Measurements from ENCODE around the gene CACNG1.

DNA sequence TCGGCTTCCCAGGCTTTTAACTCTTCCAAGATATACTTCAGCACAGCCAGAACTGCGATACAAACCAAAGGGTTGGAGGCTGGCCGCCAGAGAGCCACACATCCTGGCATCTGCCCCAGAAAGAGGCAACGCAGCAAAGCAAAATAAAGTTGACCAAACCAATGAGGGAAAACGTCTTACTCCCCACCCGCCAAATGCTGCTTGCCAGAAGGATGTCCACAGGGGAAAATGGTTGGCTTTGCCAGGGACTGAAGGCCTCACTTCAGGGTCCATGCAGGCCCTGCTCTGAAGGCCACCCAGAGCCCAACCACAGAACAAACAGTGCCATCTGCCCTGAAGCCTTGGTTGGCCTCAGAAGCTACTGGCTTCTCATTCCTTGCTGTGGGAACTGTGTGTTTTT lies 15.0 kb downstream of the CACNG1 start:
- no peak for TF ChIP-seq CTCF (IDR thresholded peaks at IDR 0.05)
- no peak for TF ChIP-seq JUND (IDR thresholded peaks at IDR 0.05)
- TF ChIP-seq EP300 (IDR thresholded peaks at IDR 0.05; ENCODE audit: borderline replicate concordance in 1 of 2, low read depth in 1 of 2, low read length in 1 of 2), result no peak
- no peak for TF ChIP-seq RFX5 (IDR thresholded peaks at IDR 0.05; ENCODE audit: low read length)
- TF ChIP-seq RAD21 (IDR thresholded peaks at IDR 0.05; ENCODE audit: low read length), result no peak
- no peak for TF ChIP-seq TAF1 (IDR thresholded peaks at IDR 0.05; ENCODE audit: borderline replicate concordance, low read depth, low read length)
- no peak for TF ChIP-seq SMC3 (IDR thresholded peaks at IDR 0.05; ENCODE audit: low read depth, low read length)
- TF ChIP-seq, protein P1, sequence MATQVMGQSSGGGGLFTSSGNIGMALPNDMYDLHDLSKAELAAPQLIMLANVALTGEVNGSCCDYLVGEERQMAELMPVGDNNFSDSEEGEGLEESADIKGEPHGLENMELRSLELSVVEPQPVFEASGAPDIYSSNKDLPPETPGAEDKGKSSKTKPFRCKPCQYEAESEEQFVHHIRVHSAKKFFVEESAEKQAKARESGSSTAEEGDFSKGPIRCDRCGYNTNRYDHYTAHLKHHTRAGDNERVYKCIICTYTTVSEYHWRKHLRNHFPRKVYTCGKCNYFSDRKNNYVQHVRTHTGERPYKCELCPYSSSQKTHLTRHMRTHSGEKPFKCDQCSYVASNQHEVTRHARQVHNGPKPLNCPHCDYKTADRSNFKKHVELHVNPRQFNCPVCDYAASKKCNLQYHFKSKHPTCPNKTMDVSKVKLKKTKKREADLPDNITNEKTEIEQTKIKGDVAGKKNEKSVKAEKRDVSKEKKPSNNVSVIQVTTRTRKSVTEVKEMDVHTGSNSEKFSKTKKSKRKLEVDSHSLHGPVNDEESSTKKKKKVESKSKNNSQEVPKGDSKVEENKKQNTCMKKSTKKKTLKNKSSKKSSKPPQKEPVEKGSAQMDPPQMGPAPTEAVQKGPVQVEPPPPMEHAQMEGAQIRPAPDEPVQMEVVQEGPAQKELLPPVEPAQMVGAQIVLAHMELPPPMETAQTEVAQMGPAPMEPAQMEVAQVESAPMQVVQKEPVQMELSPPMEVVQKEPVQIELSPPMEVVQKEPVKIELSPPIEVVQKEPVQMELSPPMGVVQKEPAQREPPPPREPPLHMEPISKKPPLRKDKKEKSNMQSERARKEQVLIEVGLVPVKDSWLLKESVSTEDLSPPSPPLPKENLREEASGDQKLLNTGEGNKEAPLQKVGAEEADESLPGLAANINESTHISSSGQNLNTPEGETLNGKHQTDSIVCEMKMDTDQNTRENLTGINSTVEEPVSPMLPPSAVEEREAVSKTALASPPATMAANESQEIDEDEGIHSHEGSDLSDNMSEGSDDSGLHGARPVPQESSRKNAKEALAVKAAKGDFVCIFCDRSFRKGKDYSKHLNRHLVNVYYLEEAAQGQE (IDR thresholded peaks at IDR 0.05; ENCODE audit: low read depth, low read length), result no peak
- TF ChIP-seq USF2 (IDR thresholded peaks at IDR 0.05; ENCODE audit: borderline replicate concordance, low read depth, low read length), result no peak
